Thymus (tissue), 11 donors: ENCODE measurements around the gene KRTAP12-4. TPM values are rescaled to one million over a fixed set of nuclear protein-coding genes. Genes with fewer than 3 reads are reported as not detected.
"Not testable (repeated sequence)": the region's sequence is repeated elsewhere in the genome, so short reads cannot be mapped to it uniquely, and the experiment has no call there.

Experiments
- DNase-seq, 9 donors: peaks; one replicate each; pipeline ENCODE4 v3.0.0-alpha.2; 2013; ENCODE audit warnings: low spot score in 9 of 9, low read depth in 6 of 9, missing footprints in 1 of 9
- H3K27ac ChIP-seq, 2 donors: one replicate each; pipeline ENCODE4 v1.5.1; 2013; ENCODE audit warnings: control low read depth in 1 of 2, low read depth in 1 of 2, low read length in 1 of 2, mild to moderate bottlenecking in 1 of 2, moderate library complexity in 1 of 2
- H3K27me3 ChIP-seq, 2 donors: one replicate each; pipeline ENCODE4 v1.5.1; 2013; ENCODE audit warnings: low read length in 1 of 2; ENCODE audit not compliant: control insufficient read depth in 2 of 2, insufficient read depth in 1 of 2
- H3K36me3 ChIP-seq, 2 donors: one replicate each; pipeline ENCODE4 v1.5.1; 2013; ENCODE audit warnings: low read length in 1 of 2, mild to moderate bottlenecking in 1 of 2, moderate library complexity in 1 of 2; ENCODE audit not compliant: control insufficient read depth in 2 of 2, insufficient read depth in 2 of 2
- H3K4me1 ChIP-seq, 2 donors: one replicate each; pipeline ENCODE4 v1.5.1; 2013; ENCODE audit warnings: low read length in 2 of 2; ENCODE audit not compliant: control insufficient read depth in 2 of 2, insufficient read depth in 2 of 2
- H3K4me3 ChIP-seq, 2 donors: one replicate each; pipeline ENCODE4 v1.5.1; 2013; ENCODE audit warnings: low read length in 2 of 2, control low read depth in 1 of 2, mild to moderate bottlenecking in 1 of 2
- H3K9me3 ChIP-seq, 2 donors: one replicate each; pipeline ENCODE4 v1.5.1; 2013; ENCODE audit warnings: low read length in 1 of 2, mild to moderate bottlenecking in 1 of 2; ENCODE audit not compliant: control insufficient read depth in 2 of 2, insufficient read depth in 1 of 2
- WGBS: extraction: QIAGEN DNeasy Blood & Tissue Kit; methylation state at CpG from one replicate; pipeline ENCODE4 v1.1.7; 2013; 5-methylcytosine and 5-hydroxymethylcytosine counted together
- polyA plus RNA-seq: library from polyadenylated mRNA; stranded (reverse); fragments of 200-250 nt; gene quantifications from one replicate; pipeline ENCODE4 v1.2.3, GENCODE V29; 2013
- total RNA-seq: library from RNA; stranded (reverse); fragments of 120-200 nt; gene quantifications from one replicate; pipeline ENCODE4 v1.2.4, GENCODE V29; 2013
- donor health status: healthy.

The KRTAP12-4 gene
- total and polyA plus RNA-seq, 2 donors, result not detected

- no peak overlapping the region for H3K4me3 ChIP-seq
- peaks cover 12 to 83% of the 10 kb centered on the region in 2 donors for H3K27me3 ChIP-seq
- no peak for DNase-seq
- 55% methylated on average over 17 of the region's 17 CpGs for WGBS
- H3K27ac ChIP-seq, result no peak overlapping the region
- no peaks in the 10 kb centered on the region for H3K36me3 ChIP-seq
- no peaks in the 10 kb centered on the region for H3K4me1 ChIP-seq
- peaks cover 0 to 5% of the 10 kb centered on the region in 2 donors for H3K9me3 ChIP-seq
These were observed 45.1 kb upstream of the KRTAP12-4 start for GRCh38 chr21:44699502-44700001.

- no peaks in the 10 kb centered on the region for H3K9me3 ChIP-seq
- no peak overlapping the region for H3K27ac ChIP-seq
- DNase-seq, result no peak
- H3K4me1 ChIP-seq, result no peaks in the 10 kb centered on the region
- WGBS, result 41% methylated on average over 35 of the region's 35 CpGs
- no peak overlapping the region for H3K4me3 ChIP-seq
- H3K27me3 ChIP-seq, result peaks cover 6 to 69% of the 10 kb centered on the region in 2 donors
- H3K36me3 ChIP-seq, result no peaks in the 10 kb centered on the region
These were observed 43.6 kb upstream of the KRTAP12-4 start for GRCh38 chr21:44697811-44698734.

- not testable (repeated sequence) for H3K9me3 ChIP-seq, H3K4me3 ChIP-seq, DNase-seq, H3K4me1 ChIP-seq, H3K36me3 ChIP-seq, H3K27ac ChIP-seq
- peaks cover 6 to 61% of the 10 kb centered on the region in 2 donors for H3K27me3 ChIP-seq
- 67% methylated on average over 21 of the region's 21 CpGs for WGBS
These were observed 42.8 kb upstream of the KRTAP12-4 start, which contains the start of gene KRTAP10-12 for GRCh38 chr21:44697172-44697810. Gene KRTAP10-12 (plus strand): TSS chr21:44697172. CDS start chr21:44697202, 30 bp downstream.

GRCh38 chr21:44696572-44696971, 42.1 kb upstream of the KRTAP12-4 start:
- no peak overlapping the region for H3K27ac ChIP-seq
- H3K27me3 ChIP-seq, result peaks cover 6 to 54% of the 10 kb centered on the region in 2 donors
- no peak overlapping the region for H3K4me3 ChIP-seq
- no peaks in the 10 kb centered on the region for H3K36me3 ChIP-seq
- H3K9me3 ChIP-seq, result no peaks in the 10 kb centered on the region
- DNase-seq, result no peak
- H3K4me1 ChIP-seq, result no peaks in the 10 kb centered on the region
- WGBS, result 79% methylated on average over 10 of the region's 10 CpGs

- H3K4me1 ChIP-seq, result no peaks in the 10 kb centered on the region
- no peak for DNase-seq
- no peaks in the 10 kb centered on the region for H3K9me3 ChIP-seq
- H3K36me3 ChIP-seq, result no peaks in the 10 kb centered on the region
- no peak overlapping the region for H3K27ac ChIP-seq
- H3K27me3 ChIP-seq, result peaks cover 6 to 45% of the 10 kb centered on the region in 2 donors
- no peak overlapping the region for H3K4me3 ChIP-seq
- WGBS, result 79% methylated on average over 8 of the region's 8 CpGs
These were observed 41.2 kb upstream of the KRTAP12-4 start for GRCh38 chr21:44695641-44696040.

- H3K27ac ChIP-seq, result no peak overlapping the region
- H3K36me3 ChIP-seq, result no peaks in the 10 kb centered on the region
- no peaks in the 10 kb centered on the region for H3K4me1 ChIP-seq
- WGBS, result 76% methylated on average over 8 of the region's 8 CpGs
- H3K4me3 ChIP-seq, result no peak overlapping the region
- no peaks in the 10 kb centered on the region for H3K9me3 ChIP-seq
- DNase-seq, result no peak
- H3K27me3 ChIP-seq, result peaks cover 4 to 40% of the 10 kb centered on the region in 2 donors
These were observed 40.7 kb upstream of the KRTAP12-4 start for GRCh38 chr21:44695184-44695583.

GRCh38 chr21:44694776-44695175, 40.3 kb upstream of the KRTAP12-4 start:
- Histone ChIP-seq H3K27me3 (peaks cover 4 to 36% of the 10 kb centered on the region in 2 donors), H3K4me3 (no peak overlapping the region), H3K9me3 (no peaks in the 10 kb centered on the region), H3K4me1 (no peaks in the 10 kb centered on the region), H3K27ac (no peak overlapping the region), H3K36me3 (no peaks in the 10 kb centered on the region)
- no peak for DNase-seq
- WGBS, result 74% methylated on average over 11 of the region's 11 CpGs

GRCh38 chr21:44692798-44693512, 38.5 kb upstream of the KRTAP12-4 start:
- no peaks in the 10 kb centered on the region for H3K36me3 ChIP-seq
- peaks cover 3 to 21% of the 10 kb centered on the region in 2 donors for H3K27me3 ChIP-seq
- H3K9me3 ChIP-seq, result no peaks in the 10 kb centered on the region
- WGBS, result 49% methylated on average over 2 of the region's 2 CpGs
- H3K4me1 ChIP-seq, result no peaks in the 10 kb centered on the region
- DNase-seq, result no peak
- no peak overlapping the region for H3K27ac ChIP-seq
- no peak overlapping the region for H3K4me3 ChIP-seq
